IMR-90 (cell line): Measurements from ENCODE around the gene MRPL40.

ENCODE experiments used
- BHLHE40 ChIP-seq: fragments of 150-350 bp; IDR thresholded peaks from 2 replicates; pipeline ENCODE4 v1.6.1; 2016; ENCODE audit warnings: mild to moderate bottlenecking, low read depth, low read length
- CEBPB ChIP-seq: IDR thresholded peaks from 2 replicates; pipeline ENCODE4 v1.6.1; 2012; ENCODE audit warnings: low read depth, low read length, improper control_type of control experiment
- CTCF ChIP-seq: conservative IDR thresholded peaks from 2 replicates; pipeline ENCODE4 v1.5.1; 2012; ENCODE audit warnings: mild to moderate bottlenecking, low read depth, low read length, improper control_type of control experiment
- FOS ChIP-seq: fragments of 150-350 bp; IDR thresholded peaks from 2 replicates; pipeline ENCODE4 v1.6.1; 2016; ENCODE audit warnings: low read depth, low read length
- MAFK ChIP-seq: IDR thresholded peaks from 2 replicates; pipeline ENCODE4 v1.6.1; 2012; ENCODE audit warnings: low read depth, low read length, improper control_type of control experiment
- MAZ ChIP-seq: IDR thresholded peaks from 2 replicates; pipeline ENCODE4 v1.6.1; 2012; ENCODE audit warnings: low read depth, mild to moderate bottlenecking, low read length, improper control_type of control experiment, moderate library complexity, borderline replicate concordance
- MXI1 ChIP-seq: IDR thresholded peaks from 2 replicates; pipeline ENCODE4 v1.6.1; 2012; ENCODE audit warnings: low read depth, mild to moderate bottlenecking, low read length, moderate library complexity, borderline replicate concordance
- POLR2A ChIP-seq: IDR thresholded peaks from 2 replicates; pipeline ENCODE4 v1.6.1; 2012; ENCODE audit warnings: mild to moderate bottlenecking, low read depth, low read length
- RAD21 ChIP-seq: IDR thresholded peaks from 2 replicates; pipeline ENCODE4 v1.6.1; 2012; ENCODE audit warnings: low read length, improper control_type of control experiment
- RCOR1 ChIP-seq: IDR thresholded peaks from 2 replicates; pipeline ENCODE4 v1.6.1; 2012; ENCODE audit warnings: mild to moderate bottlenecking, low read length, improper control_type of control experiment; ENCODE audit not compliant: insufficient replicate concordance
- RFX5 ChIP-seq: IDR thresholded peaks from 2 replicates; pipeline ENCODE4 v1.8.0; 2012; ENCODE audit warnings: low read depth, mild to moderate bottlenecking, low read length, moderate library complexity
- SMC3 ChIP-seq: fragments of 150-350 bp; IDR thresholded peaks from 2 replicates; pipeline ENCODE4 v1.6.1; 2016; ENCODE audit warnings: low read depth, mild to moderate bottlenecking, antibody characterized with exemption, low read length, moderate library complexity
- USF2 ChIP-seq: fragments of 150-350 bp; IDR thresholded peaks from 2 replicates; pipeline ENCODE4 v1.6.1; 2017; ENCODE audit warnings: mild to moderate bottlenecking, antibody characterized with exemption, low read length, low read depth

- TF ChIP-seq CTCF: no peak
- no peak for TF ChIP-seq BHLHE40
- no peak for TF ChIP-seq POLR2A
- no peak for TF ChIP-seq SMC3
- no peak for TF ChIP-seq MXI1
- TF ChIP-seq RAD21: no peak
- TF ChIP-seq MAZ: no peak
- no peak for TF ChIP-seq RFX5
- TF ChIP-seq RCOR1: no peak
- no peak for TF ChIP-seq FOS
- TF ChIP-seq MAFK: no peak
- no peak for TF ChIP-seq USF2
- no peak for TF ChIP-seq CEBPB
Observed at GRCh38 chr22:19401483-19401882, 30.9 kb upstream of the MRPL40 start.
